Measurements from ENCODE around the gene KRT74. TPM values are rescaled to one million over a fixed set of nuclear protein-coding genes. Genes with fewer than 3 reads are reported as not detected.

The KRT74 gene
- total and polyA plus RNA-seq, 2 of the 8 experiments (the other 6 are each of a cell fraction or from before 2014, with no cell fraction given): not detected

- DNase-seq (ENCODE audit: low read depth in 1 of 2, low spot score in 2 of 2) (no peak), FAIRE-seq (no peak)
- H2BK5ac ChIP-seq (ENCODE audit: low read depth, low read length): no peak overlapping the region
- no peak overlapping the region for H2BK15ac ChIP-seq (ENCODE audit: low read length)
- no peak overlapping the region for H3K27ac ChIP-seq (ENCODE audit: low read depth, low read length)
- no peak overlapping the region for H2AFZ ChIP-seq (ENCODE audit: low read length)
- H3K79me2 ChIP-seq (ENCODE audit: control insufficient read depth in 1 of 2, insufficient read depth in 2 of 2, low read length in 2 of 2): no peaks in the 10 kb centered on the region
- no peak overlapping the region for H2BK12ac ChIP-seq (ENCODE audit: low read depth, low read length)
- no peak overlapping the region for H3K14ac ChIP-seq (ENCODE audit: insufficient read length)
- H4K20me1 ChIP-seq (replicated peaks in 1 of 2; ENCODE audit: control insufficient read depth in 1 of 2, insufficient read depth in 2 of 2, low read length in 2 of 2): no peaks in the 10 kb centered on the region
- no peak overlapping the region for H4K91ac ChIP-seq (replicated peaks; ENCODE audit: insufficient read length, low read length)
- H3K4ac ChIP-seq (replicated peaks; ENCODE audit: insufficient read length, low read depth, low read length): no peak overlapping the region
- WGBS, 2 experiments (ENCODE audit: extremely low coverage in 1 of 2, insufficient coverage in 1 of 2, insufficient read length in 1 of 2, insufficient replicate concordance in 2 of 2, low coverage in 1 of 2, low lambda C conversion rate in 2 of 2, missing lambda C conversion rate in 1 of 2): 86% methylated on average over 5 of the region's 5 CpGs; no CpG with 5 or more reads in 1 of the 2 experiments
- H3K4me3 ChIP-seq (ENCODE audit: extremely low read depth in 1 of 4, insufficient read depth in 2 of 4, low read depth in 3 of 4, low read length in 4 of 4): no peak overlapping the region
- no peak overlapping the region for H4K8ac ChIP-seq (ENCODE audit: extremely low read depth, insufficient read depth, low read length)
- H2BK20ac ChIP-seq (ENCODE audit: low read length): no peak overlapping the region
- no peaks in the 10 kb centered on the region; a peak in 2 of 7 replicates for H3K4me1 ChIP-seq (replicated peaks in 1 of 4; ENCODE audit: control insufficient read depth in 3 of 4, insufficient read depth in 4 of 4, low read length in 3 of 4)
- no peaks in the 10 kb centered on the region for H3K36me3 ChIP-seq (ENCODE audit: control insufficient read depth in 2 of 4, insufficient read depth in 4 of 4, low read length in 3 of 4)
- H3K23ac ChIP-seq (ENCODE audit: insufficient read length): no peak overlapping the region
- POLR2A ChIA-PET (ENCODE audit: partially characterized antibody): no interaction called here
- CTCF ChIA-PET (ENCODE audit: partially characterized antibody): interaction anchor here (0.8 to 1.9 kb wide), 4 partner anchors 9 to 343 kb away, joined by 3 to 4 read pairs (median 4); no protein-coding TSS in a partner anchor
- no peak overlapping the region for H3K9ac ChIP-seq (replicated peaks in 1 of 4; ENCODE audit: extremely low read depth in 1 of 4, low read depth in 3 of 4, low read length in 3 of 4)
- H3K56ac ChIP-seq (replicated peaks; ENCODE audit: insufficient read length, low read depth, low read length): no peak overlapping the region
- H3K9me3 ChIP-seq (ENCODE audit: insufficient read depth in 2 of 2, low read depth in 1 of 2, low read length in 1 of 2): no peaks in the 10 kb centered on the region
- H2AK5ac ChIP-seq (ENCODE audit: low read depth, low read length): no peak overlapping the region
- H3K18ac ChIP-seq (ENCODE audit: extremely low read depth, low read length): no peak overlapping the region
- no peaks in the 10 kb centered on the region for H3K23me2 ChIP-seq (ENCODE audit: low read depth, low read length)
- H4K5ac ChIP-seq (ENCODE audit: insufficient read length, low read depth, low read length): no peak overlapping the region
- H2BK120ac ChIP-seq (replicated peaks; ENCODE audit: low read depth, low read length): no peak overlapping the region
- no peaks in the 10 kb centered on the region for H3K27me3 ChIP-seq (replicated peaks in 1 of 4; ENCODE audit: control insufficient read depth in 3 of 4, extremely low read depth in 1 of 4, insufficient read depth in 3 of 4, low read length in 3 of 4)
- no peak overlapping the region for H3K4me2 ChIP-seq (ENCODE audit: insufficient read depth in 1 of 2, low read depth in 2 of 2, low read length in 2 of 2)
- no peaks in the 10 kb centered on the region for H3K79me1 ChIP-seq (ENCODE audit: low read depth, low read length)
- TF ChIP-seq RFX5 (IDR thresholded peaks at IDR 0.05; ENCODE audit: borderline replicate concordance, low read depth, low read length): no peak
- TF ChIP-seq EP300 (IDR thresholded peaks at IDR 0.05; ENCODE audit: borderline replicate concordance in 1 of 2, low read depth in 2 of 2, low read length in 2 of 2): no peak
- TF ChIP-seq TCF12 (IDR thresholded peaks at IDR 0.05; ENCODE audit: low read depth, low read length): no peak
- no peak for TF ChIP-seq CHD2 (IDR thresholded peaks at IDR 0.05; ENCODE audit: low read length)
- TF ChIP-seq RAD21 (IDR thresholded peaks at IDR 0.05 in 1 of 2, conservative IDR thresholded peaks at IDR 0.05 in 1 of 2; ENCODE audit: low read depth in 2 of 2, low read length in 2 of 2): no peak
- no peak for TF ChIP-seq USF2 (IDR thresholded peaks at IDR 0.05; ENCODE audit: low read length)
- TF ChIP-seq ZNF274 (IDR thresholded peaks at IDR 0.05; ENCODE audit: borderline replicate concordance, extremely low read depth, low read length): no peak
- no peak for TF ChIP-seq JUND (IDR thresholded peaks at IDR 0.05; ENCODE audit: low read length)
- TF ChIP-seq SAP30 (IDR thresholded peaks at IDR 0.05; ENCODE audit: insufficient read depth, insufficient replicate concordance, low read length): no peak
- no peak for TF ChIP-seq CHD1 (IDR thresholded peaks at IDR 0.05; ENCODE audit: low read depth, low read length)
- TF ChIP-seq TAF7 (optimal IDR thresholded peaks at IDR 0.05; ENCODE audit: borderline replicate concordance, low read depth, low read length): no peak
- TF ChIP-seq PHF8 (conservative IDR thresholded peaks at IDR 0.05; ENCODE audit: low read depth, low read length): no peak
- TF ChIP-seq TEAD4 (IDR thresholded peaks at IDR 0.05; ENCODE audit: low read depth, low read length): no peak
Observed at GRCh38 chr12:52541709-52542108, 31.9 kb downstream of the KRT74 start.
